OCI-LY3 (cell line): ENCODE measurements around the gene RPGR.

Experiments
- CTCF ChIP-seq: fragments of 200-600, 300-600 bp; sonication (generic); IDR thresholded peaks from 2 replicates; pipeline ENCODE4 v1.5.1; 2014; ENCODE audit warnings: antibody characterized with exemption, low read length, low read depth
- EZH2phosphoT487 ChIP-seq: fragments of 200-600 bp; shearing (Covaris generic); IDR thresholded peaks from 2 replicates; pipeline ENCODE4 v1.6.1; 2018; ENCODE audit warnings: antibody characterized with exemption, mixed run types, low read depth

GRCh38 chrX:38221391-38221929 lies 105.8 kb downstream of the RPGR start:
- TF ChIP-seq CTCF (no peak), EZH2phosphoT487 (no peak)
